CD14-positive monocyte (primary cell): ENCODE results near the gene TOLLIP. TPM values are rescaled to one million over a fixed set of nuclear protein-coding genes. Genes with fewer than 3 reads are reported as not detected.

Source experiments
- DNase-seq, 3 donors: peaks; one replicate each; pipeline ENCODE4 v3.0.0-alpha.2; 2011 to 2022
- H2AFZ ChIP-seq: 2 replicates; pipeline ENCODE4 v1.6.0; 2012; ENCODE audit warnings: mild to moderate bottlenecking, low read depth, low read length, inconsistent platforms; ENCODE audit not compliant: insufficient read depth, poor library complexity, severe bottlenecking
- H3K27ac ChIP-seq, 2 donors: 1 replicate in 1 of 2; 2 replicates in 1 of 2; pipeline ENCODE4 v1.5.1; 2012 to 2013; ENCODE audit warnings: low read length in 2 of 2, control low read depth in 1 of 2, inconsistent platforms in 1 of 2, low read depth in 1 of 2, mild to moderate bottlenecking in 1 of 2
- H3K27me3 ChIP-seq, 2 donors: one replicate each; pipeline versions ENCODE4 v1.6.0 to v1.6.1; 2011 to 2013; ENCODE audit warnings: low read length in 2 of 2; ENCODE audit not compliant: control insufficient read depth in 2 of 2, insufficient read depth in 2 of 2
- H3K36me3 ChIP-seq, 2 donors: replicated peaks in 1 of 2; 1 replicate in 1 of 2; 2 replicates in 1 of 2; pipeline versions ENCODE4 v1.5.1 to v1.6.1; 2012 to 2013; ENCODE audit warnings: low read length in 2 of 2, control low read depth in 1 of 2, inconsistent platforms in 1 of 2, mild to moderate bottlenecking in 1 of 2; ENCODE audit not compliant: insufficient read depth in 2 of 2, control insufficient read depth in 1 of 2
- H3K4me1 ChIP-seq, 2 donors: 1 replicate in 1 of 2; 2 replicates in 1 of 2; pipeline versions ENCODE4 v1.5.1 to v1.6.1; 2012 to 2013; ENCODE audit warnings: low read length in 2 of 2, control low read depth in 1 of 2, inconsistent platforms in 1 of 2, mild to moderate bottlenecking in 1 of 2, moderate library complexity in 1 of 2; ENCODE audit not compliant: insufficient read depth in 2 of 2, control insufficient read depth in 1 of 2
- H3K4me2 ChIP-seq: replicated peaks from 2 replicates; pipeline ENCODE3; 2012; ENCODE audit warnings: low read length, moderate library complexity, mild to moderate bottlenecking; ENCODE audit not compliant: poor library complexity, severe bottlenecking; ENCODE audit errors: extremely low read depth
- H3K4me3 ChIP-seq, 3 experiments: fragments of 200-600 bp in 1 of 3; sonication (generic) in 1 of 3; replicated peaks in 1 of 3; 1 replicate in 2 of 3; 2 replicates in 1 of 3; pipeline ENCODE4 v1.5.1; 2011 to 2013; ENCODE audit warnings: low read length in 3 of 3, mild to moderate bottlenecking in 3 of 3, control low read depth in 2 of 3, low read depth in 2 of 3, inconsistent platforms in 1 of 3, moderate library complexity in 1 of 3
- H3K79me2 ChIP-seq: 2 replicates; pipeline ENCODE4 v1.6.0; 2012; ENCODE audit warnings: mild to moderate bottlenecking, control low read depth, inconsistent platforms, low read length, moderate library complexity; ENCODE audit not compliant: insufficient read depth
- H3K9ac ChIP-seq: 2 replicates; pipeline ENCODE4 v1.6.0; 2017; ENCODE audit warnings: low read length, mild to moderate bottlenecking; ENCODE audit not compliant: insufficient read depth, poor library complexity, severe bottlenecking
- H3K9me3 ChIP-seq, 2 donors: replicated peaks in 1 of 2; 1 replicate in 1 of 2; 2 replicates in 1 of 2; pipeline versions ENCODE4 v1.5.1 to v1.6.1; 2012 to 2013; ENCODE audit warnings: low read length in 2 of 2, control low read depth in 1 of 2; ENCODE audit not compliant: control insufficient read depth in 1 of 2, insufficient read depth in 1 of 2
- H4K20me1 ChIP-seq: 2 replicates; pipeline ENCODE4 v1.6.0; 2012; ENCODE audit warnings: mild to moderate bottlenecking, low read length, control low read depth, moderate library complexity; ENCODE audit not compliant: insufficient read depth
- H3K27ac Mint-ChIP-seq, 7 donors: one replicate each; pipeline ENCODE4 v1.8.0; 2020; ENCODE audit warnings: mild to moderate bottlenecking in 7 of 7, mixed read lengths in 7 of 7, moderate library complexity in 6 of 7, inconsistent platforms in 2 of 7
- H3K27me3 Mint-ChIP-seq, 3 donors: one replicate each; pipeline ENCODE4 v1.8.0; 2021 to 2022; ENCODE audit warnings: low read depth in 3 of 3, mild to moderate bottlenecking in 3 of 3, mixed read lengths in 3 of 3, moderate library complexity in 3 of 3, inconsistent platforms in 1 of 3
- H3K36me3 Mint-ChIP-seq, 2 donors: one replicate each; pipeline ENCODE4 v1.8.0; 2020; ENCODE audit warnings: mixed read lengths in 2 of 2, inconsistent platforms in 1 of 2, mild to moderate bottlenecking in 1 of 2
- H3K4me1 Mint-ChIP-seq: one replicate; pipeline ENCODE4 v1.8.0; 2020; ENCODE audit warnings: mild to moderate bottlenecking, mixed read lengths
- H3K4me3 Mint-ChIP-seq, 2 donors: one replicate each; pipeline ENCODE4 v1.8.0; 2020; ENCODE audit warnings: mild to moderate bottlenecking in 2 of 2, mixed read lengths in 2 of 2, moderate library complexity in 1 of 2
- H3K9me3 Mint-ChIP-seq, 7 donors: one replicate each; pipeline ENCODE4 v1.8.0; 2020 to 2022; ENCODE audit warnings: mixed read lengths in 7 of 7, mild to moderate bottlenecking in 6 of 7, moderate library complexity in 6 of 7, inconsistent platforms in 2 of 7
- CTCF ChIP-seq: fragments of 200-600 bp; IDR thresholded peaks from one replicate; pipeline ENCODE4 v1.8.0; 2022; ENCODE audit warnings: antibody characterized with exemption, mild to moderate bottlenecking
- WGBS: methylation state at CpG from one replicate; pipeline ENCODE4 v1.1.5; 2013; ENCODE audit warnings: missing lambda C conversion rate; ENCODE audit not compliant: insufficient coverage; 5-methylcytosine and 5-hydroxymethylcytosine counted together
- intact Hi-C, 2 donors: fragments of 100-400 bp; cut with micrococcal nuclease; formaldehyde crosslinking; loops; one replicate each; pipeline versions ENCODE4 v1.15.0 to v1.15.1; 2023
- polyA plus RNA-seq, 3 donors: library from polyadenylated mRNA; depleted of rRNA in 1 of 3; unstranded in 2 of 3; stranded (reverse) in 1 of 3; fragments of 300-500 nt in 2 of 3; fragments of >200 nt in 1 of 3; fragmentation: Illumina TruSeq in 2 of 3; gene quantifications; 1 replicate in 2 of 3; 2 replicates in 1 of 3; pipeline ENCODE4 v1.2.3, GENCODE V29; 2012 to 2021

Gene TOLLIP
- polyA plus RNA-seq, 3 donors, result 67.9 to 72.1 (median 71.7) TPM

DNA sequence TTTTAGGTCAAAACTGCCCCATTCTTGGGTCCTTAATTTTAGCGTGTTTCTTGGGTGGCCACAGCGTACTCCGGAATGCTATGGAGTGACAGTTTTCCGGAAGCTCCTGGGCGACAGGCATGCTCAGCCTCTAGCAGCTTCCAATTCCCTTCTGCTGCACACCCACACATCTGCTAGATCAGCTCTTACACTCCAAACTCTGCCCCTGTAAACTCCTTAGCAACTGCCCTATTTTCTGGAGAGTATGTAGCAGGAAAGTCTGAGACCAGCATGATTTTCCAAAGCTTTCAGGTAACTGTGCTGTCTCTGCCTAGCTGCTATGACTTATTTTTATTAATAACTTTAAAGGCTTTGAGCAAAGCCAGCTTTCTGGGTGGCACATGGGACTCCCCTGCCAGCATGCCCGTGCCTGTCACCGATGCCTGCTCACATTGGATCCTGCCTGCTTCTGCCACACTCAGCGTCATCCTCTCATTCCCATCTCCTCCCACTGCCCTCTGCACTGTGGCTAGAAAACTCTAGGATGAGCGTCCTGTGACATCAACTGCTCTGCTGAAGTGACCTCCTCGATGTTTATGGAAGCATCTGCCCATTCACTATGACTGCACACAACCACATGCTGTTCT, 17.3 kb downstream of the TOLLIP start:
- 100% methylated on average over 9 of the region's 10 CpGs for WGBS
- no peak overlapping the region for H2AFZ ChIP-seq

More for the DNA sequence above, 17.3 kb downstream of the TOLLIP start:
- H3K27me3 ChIP-seq, result no peaks in the 10 kb centered on the region
- H3K9ac ChIP-seq, result no peak overlapping the region
- H3K27ac Mint-ChIP-seq, result peak overlapping the region in 1 of 7 donors; percentile 39
- H3K4me1 Mint-ChIP-seq, result no peaks in the 10 kb centered on the region
- no peaks in the 10 kb centered on the region for H3K4me1 ChIP-seq
- H3K9me3 ChIP-seq, result no peaks in the 10 kb centered on the region
- H3K27ac ChIP-seq, result no peak overlapping the region
- peaks cover 67% of the 10 kb centered on the region for H3K79me2 ChIP-seq
- peaks cover 59 to 80% of the 10 kb centered on the region in 2 donors for H3K36me3 Mint-ChIP-seq
- H3K36me3 ChIP-seq, result peaks cover 72 to 84% of the 10 kb centered on the region in 2 donors
- H3K4me2 ChIP-seq, result no peak overlapping the region
- H3K27me3 Mint-ChIP-seq, result no peaks in the 10 kb centered on the region
- no peak for TF ChIP-seq CTCF
- H4K20me1 ChIP-seq, result peaks cover 91% of the 10 kb centered on the region
- intact Hi-C loops, result loop anchor here in 1 of 2 donors (5.0 to 10.0 kb wide), 2 partner anchors 225 to 283 kb away; partner anchors contain the start of gene DUSP8
- H3K4me3 Mint-ChIP-seq, result no peak overlapping the region
- peaks cover 0 to 5% (median 0%) of the 10 kb centered on the region in 7 donors for H3K9me3 Mint-ChIP-seq
- no peak for DNase-seq
- H3K4me3 ChIP-seq, result no peak overlapping the region
